Measurements from ENCODE around the gene LRBA.

The LRBA gene

DNA sequence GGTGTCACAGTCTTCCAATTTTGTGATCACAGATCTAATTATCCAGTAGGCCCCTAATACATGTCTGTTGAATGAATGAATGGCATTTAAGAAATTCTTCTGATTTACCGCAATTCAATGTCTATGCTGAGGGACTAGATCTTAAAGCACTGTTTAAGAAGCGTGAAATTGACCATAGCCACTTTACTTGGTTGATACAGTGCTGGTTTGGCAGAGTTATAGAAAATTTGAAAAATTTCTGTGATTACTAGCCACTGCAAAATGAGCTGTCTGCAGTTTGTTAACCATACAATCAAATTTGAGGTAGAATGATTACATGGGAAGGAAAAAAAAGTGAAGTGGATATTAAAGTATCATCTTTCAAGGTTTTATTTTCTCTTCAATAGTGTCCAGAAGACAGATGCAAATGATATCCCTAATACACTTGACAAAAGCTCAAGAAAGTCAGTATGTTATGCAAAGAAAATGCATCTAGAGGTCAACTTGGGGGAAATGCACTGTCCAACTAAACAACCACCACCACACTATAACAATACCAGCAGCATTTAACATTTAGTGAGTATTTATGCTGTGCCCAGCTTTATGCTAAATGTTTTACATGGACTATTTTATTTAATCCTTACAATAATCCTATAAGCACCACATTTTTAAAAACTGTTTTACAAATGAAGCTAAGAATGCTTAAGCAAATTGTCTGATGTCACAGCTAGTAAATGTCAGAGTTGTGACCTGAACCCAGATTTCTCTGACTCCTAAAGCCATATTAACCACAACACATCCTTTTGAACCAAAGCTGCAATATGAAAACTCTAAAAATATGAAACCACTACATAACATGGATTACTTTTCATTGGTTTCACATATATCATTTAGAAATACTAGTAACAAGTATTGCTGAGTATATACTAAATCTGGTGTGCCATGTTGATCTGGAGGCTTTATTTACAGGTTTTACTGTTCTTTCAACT is 651.1 kb downstream of the LRBA start:
- DNase-seq (ENCODE audit: low read depth), result no peak

DNA sequence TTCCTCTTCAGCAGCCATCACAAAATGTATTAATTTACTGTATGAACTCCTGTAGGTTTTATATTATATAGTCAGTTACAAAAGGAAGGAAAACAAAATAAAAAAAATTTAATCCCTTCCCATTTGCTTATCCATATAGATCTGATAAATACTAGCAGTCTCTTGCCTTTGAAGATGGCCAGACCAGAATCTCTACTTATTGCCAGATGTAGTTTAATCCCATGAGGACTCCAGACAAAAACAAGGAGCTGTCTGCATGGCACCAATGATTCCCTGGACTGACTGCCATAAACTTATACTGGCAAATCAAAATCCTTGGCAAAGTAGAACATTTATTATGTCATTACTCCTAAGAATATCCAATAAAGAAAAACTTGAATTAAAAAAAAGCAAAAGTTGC is 656.4 kb downstream of the LRBA start:
- DNase-seq (ENCODE audit: low read depth), result no peak

DNA sequence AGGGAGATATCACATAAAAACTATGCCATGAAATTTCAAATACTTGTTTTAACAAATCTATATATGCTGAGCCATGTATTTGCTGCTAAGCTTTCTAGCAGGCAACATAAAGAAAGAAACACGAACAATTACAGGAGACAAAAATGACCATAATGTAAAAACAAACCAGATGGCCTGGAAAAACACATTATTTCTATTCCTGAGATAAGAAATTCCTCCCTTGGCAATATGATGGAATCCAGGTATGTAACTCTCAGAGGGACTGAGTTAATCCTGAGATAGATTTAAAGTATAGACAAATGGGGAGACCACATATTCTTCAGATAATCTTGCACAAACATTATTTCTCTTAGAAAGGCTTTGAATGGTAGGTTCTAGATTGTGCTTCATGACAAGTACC is 657.3 kb downstream of the LRBA start:
- no peak for DNase-seq (ENCODE audit: low read depth)

DNA sequence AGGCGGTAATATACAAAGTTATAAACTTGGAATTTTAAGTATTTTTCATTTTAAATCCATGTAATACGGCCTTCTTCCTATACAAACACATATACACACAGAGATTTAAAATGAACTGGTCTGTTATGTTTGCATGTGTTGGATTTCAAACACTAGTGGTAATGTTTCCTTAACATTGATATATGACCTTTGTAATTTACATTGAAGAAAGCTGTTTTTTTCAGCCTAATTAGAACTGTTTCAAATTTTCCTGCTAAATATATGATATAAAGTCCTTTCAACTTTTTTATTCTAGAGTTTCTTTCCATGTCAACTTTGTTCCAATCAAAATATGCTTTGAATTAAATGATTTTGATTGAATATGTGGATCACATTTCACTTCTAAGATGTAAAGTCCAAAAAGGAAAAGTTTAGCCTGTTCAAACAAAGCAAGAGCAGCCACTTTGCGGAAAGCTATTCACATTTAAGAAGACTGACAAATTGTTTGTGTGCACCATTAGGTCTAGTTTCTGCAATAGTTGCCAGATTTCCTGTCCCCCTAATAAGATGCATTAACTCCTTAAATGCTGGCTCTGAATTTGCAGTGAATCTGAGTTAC is 659.1 kb downstream of the LRBA start:
- no peak for DNase-seq (ENCODE audit: low read depth)

DNA sequence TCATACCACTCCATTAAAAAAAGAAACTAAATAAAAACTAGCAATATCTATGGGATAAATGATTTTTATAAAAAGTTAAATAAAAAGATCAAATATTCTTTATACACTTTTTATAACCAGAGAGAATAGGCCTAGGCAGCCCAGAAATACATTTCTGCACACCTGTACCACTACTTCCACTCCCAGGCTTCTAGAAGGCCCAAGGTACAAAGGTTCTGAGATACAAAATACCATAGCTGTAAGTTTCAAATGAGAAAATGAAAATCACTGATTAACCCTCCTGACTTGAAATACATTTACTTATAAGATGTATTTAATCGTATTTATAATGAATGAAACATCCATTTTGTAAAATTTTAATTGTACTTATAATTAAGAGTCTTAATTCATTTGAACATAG is 659.7 kb downstream of the LRBA start:
- no peak for DNase-seq (ENCODE audit: low read depth)

DNA sequence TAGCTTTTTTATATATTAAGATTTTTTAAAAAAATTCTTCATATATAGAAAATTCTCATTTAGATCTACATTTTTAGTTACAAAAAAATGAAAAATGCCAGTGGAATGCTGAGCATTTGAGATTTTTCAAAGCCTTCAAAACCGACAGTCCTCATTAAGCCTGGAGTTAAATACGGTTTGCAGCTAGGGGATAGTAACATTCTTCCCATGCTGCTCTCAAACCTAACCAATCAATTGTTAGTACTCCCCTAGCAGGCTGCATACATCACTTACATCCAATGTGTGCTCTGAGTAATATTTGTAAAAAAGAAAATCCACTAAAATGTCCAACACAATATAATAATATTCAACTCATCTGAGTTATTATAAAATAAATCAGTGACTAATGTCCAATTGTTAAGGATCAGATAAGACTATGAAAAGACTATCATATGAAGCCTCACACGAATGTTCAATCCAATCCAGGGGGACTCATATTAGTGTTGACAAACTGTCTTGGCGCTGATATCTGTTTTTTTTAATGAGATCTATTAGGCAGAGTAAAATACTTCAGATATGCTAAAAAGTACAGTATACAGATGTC is 660.8 kb downstream of the LRBA start:
- no peak for DNase-seq (ENCODE audit: low read depth)

DNA sequence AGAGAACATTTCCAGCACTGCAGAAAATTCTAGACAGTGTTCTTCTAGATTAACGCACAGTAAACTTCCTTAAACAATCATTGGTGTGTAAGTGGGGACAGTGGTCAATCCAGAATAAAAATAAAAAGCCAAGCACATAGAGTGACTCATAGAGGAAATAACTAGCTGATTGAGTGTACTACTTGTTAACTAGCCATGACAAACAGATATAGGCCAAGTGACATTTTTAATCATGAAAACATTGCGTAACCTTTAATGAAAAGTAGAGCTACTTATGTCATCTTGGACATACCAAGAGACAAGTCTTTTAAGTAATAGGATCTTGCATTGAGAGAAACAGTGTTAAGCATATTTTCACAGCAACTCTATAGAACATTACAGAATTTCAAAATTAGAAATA is 667.0 kb downstream of the LRBA start:
- DNase-seq (ENCODE audit: low read depth), result no peak

DNA sequence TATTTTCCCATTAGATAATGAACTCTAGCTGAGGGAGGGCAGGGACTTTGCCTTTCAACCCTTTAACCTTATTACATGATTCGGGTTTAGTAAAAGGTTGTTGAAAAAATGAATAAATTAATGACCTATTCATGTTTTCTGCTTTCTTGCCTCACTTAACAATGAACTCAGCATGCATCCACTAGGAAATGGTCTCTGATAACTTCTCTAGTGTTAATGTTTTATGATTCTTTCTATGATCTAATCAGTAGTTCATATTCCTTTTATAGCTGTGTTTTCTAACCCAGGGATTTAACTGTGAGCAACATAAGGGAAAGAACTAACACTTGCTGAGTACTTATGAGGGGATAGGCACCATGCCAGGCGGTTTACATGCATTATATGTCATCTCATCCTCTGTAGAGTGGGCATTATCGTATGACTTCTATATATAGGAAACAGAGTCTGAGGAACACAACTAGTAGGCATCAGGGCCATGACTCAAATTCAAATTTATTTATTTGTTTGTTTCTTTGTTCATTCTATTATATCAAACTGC is 669.8 kb downstream of the LRBA start:
- DNase-seq (ENCODE audit: low read depth), result no peak

DNA sequence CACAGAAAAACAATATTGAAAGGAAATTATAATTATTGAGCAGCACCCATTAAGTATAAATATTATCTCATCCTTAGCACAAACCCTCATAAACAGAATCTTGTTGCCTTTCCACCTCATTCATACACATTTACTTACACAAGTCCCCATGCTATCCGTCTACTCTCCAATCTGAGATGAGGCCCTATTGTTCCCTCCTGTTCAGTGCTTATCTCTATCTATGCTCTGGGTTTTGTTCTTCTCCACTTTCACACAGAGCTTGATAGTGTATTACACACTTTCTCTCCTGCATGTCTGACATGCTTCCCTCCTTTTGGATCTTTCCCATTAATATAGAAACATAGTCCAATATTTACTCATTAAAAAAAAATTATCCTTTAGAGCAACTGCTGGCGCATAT is 671.3 kb downstream of the LRBA start:
- no peak for DNase-seq (ENCODE audit: low read depth)

DNA sequence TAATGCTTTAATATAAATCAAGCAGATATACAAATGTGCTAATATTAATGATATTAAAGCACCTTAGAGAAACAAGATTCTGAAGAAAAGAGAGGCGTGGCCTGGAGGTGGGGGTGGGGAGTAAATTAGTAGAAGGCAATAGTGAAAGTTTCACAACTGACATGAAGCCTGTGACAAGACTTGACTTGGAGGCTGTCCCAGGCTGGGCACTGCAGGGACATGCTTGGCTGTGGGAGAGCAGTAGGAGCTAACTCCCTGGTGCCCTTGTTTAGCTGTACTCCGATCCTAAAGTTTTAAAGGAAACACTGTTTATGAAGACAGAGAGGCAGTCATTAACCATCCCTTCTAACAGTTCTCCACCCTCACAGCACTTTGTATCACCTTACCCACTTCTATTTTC is 672.1 kb downstream of the LRBA start:
- no peak for DNase-seq (ENCODE audit: low read depth)

DNA sequence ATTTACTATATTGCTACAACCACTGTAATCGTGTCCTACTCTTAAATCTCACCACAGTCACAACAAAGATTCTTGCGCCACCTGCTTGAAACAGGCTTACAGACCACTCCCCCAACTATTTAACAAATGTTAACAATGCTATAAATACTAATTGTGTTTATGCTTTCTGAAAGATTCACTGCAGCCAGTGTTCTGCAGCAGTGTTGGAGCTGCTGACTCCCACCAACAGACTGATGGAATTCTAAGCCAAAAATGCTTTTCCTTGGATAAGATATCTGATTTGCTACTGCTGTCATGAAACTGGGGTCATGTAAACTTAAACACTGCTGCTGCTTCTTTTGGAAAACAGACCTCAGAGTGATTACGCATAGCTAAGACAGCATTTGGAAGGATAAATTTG is 677.4 kb downstream of the LRBA start:
- no peak for DNase-seq (ENCODE audit: low read depth)

DNA sequence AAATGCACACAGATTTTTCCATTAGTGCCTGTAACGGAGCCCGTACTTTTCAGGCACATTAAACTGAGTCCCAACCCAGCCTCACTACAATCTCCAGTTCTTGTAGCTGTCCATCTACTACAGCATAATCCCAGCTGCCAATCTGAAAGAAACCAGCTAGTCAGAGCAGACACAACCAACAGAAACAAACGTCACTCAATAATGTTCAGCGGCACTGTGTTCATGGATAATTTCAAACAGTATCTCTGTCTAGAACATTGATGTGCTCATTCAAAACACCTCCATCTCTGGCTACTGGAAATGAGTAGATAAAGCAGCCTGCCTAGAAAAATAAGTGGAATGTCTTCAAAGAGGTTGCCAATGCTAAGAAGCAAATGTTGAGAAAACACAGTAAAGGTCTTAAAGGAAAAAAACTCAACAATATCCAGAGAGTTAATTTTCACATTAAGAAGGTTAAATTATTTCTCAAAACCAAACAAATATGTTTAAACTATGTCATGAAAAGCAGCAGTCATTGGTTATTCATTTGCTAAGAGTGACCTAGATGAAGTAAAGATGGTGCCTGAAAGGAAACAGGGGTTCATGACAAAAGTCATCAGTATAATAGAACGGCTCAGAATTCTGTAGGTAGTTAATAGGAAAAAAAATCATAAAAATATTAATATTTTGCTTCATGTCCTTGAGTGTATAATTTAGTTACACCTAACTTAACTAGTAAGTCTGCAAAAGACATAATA is 678.2 kb downstream of the LRBA start:
- no peak for DNase-seq (ENCODE audit: low read depth)

DNA sequence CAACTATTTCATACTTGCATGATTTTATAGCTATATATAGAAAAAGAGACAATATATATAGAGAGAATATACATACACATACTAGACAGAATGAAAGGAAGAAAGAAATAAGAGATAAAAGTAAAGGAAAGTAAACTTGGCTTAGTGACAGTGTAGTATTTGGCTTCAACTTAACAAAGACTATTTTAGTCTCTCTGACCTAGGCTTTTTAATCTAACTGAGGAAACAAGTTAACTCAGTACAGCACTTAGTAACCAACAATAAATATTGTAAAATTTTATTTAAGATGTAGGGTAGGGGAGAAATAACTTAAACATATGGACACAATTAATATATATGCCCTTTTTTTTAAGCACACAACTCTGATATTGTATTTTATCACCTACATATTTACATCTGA is 682.1 kb downstream of the LRBA start:
- DNase-seq (ENCODE audit: low read depth), result no peak

DNA sequence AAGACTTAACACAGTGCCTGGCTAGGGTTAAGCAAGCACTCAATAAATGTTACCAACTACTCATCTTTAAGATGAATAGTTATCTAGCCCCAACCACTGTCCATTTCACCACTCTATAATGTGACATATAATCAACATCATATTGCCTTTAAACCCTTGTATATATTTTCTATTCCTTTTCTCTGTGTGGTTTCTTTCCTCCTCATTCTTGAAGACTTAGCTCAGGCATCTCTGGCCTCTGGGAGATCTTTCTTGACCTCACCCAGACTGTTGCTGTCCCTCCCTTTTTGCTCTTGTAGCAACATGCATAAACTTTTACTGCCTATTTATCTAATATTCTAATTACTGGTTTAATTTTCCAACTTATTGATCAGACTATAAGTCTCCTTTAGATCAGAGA is 683.0 kb downstream of the LRBA start:
- no peak for DNase-seq (ENCODE audit: low read depth)

DNA sequence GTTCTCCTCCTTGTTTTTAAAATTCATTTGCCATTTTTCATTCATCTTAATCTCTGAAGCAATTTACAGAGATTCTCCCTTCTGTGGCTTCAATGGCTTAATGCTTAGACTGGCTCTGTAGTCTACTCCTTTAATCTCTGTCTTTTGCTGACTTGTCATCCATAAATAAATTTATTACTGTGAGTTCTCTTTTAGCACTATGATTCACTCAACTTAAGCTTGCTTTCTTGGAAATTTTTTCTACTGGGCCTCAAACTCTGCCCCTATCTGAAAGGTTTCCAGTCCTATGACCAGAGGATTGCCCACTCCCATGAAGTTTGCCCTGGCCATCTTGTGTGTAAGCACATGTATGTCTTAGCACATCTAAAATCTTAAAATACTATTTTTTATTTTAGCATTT is 685.7 kb downstream of the LRBA start:
- DNase-seq (ENCODE audit: low read depth), result no peak

DNA sequence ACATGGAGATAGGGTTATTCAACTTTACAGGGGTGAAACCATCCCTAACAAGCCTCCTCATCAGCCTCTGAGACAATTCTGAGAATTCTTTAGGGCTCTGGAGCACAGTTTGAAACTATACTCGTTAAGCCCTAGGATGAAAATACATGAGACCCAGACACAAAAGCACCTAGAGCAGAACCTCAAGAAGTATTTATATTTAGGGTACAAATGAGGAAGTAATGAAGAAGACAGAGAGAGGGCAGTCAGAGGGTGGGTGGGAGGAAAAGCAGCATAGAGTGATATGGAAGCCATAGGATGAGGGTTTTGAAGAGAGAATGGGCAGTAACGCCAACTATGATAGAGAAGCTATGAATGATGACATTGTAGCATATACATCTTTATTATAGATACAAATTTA is 686.6 kb downstream of the LRBA start:
- no peak for DNase-seq (ENCODE audit: low read depth)

DNA sequence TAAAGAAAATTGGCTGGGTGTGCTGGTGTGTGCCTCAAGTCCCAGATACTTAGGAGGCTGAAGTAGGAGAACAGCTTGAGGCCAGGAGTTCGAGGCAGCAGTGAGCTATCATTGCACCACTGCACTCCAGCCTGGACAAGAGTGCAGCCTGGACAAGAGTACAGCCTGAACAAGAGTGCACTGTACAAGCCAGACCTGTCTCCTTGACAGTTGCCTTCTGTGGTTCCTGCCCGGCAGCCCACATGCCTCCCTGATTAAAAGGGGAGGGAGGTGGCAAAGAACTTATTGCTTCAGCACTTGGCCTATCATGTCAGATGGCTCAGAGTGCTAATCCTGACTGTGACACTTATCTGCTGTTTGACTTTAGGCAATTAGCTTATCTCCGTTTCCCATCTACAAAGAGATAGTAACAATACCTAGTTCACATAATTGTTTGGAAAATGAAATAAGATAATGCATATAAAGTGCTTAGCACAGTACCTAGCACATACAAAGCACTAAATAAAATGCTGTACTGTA is 687.8 kb downstream of the LRBA start:
- DNase-seq (ENCODE audit: low read depth), result no peak

DNA sequence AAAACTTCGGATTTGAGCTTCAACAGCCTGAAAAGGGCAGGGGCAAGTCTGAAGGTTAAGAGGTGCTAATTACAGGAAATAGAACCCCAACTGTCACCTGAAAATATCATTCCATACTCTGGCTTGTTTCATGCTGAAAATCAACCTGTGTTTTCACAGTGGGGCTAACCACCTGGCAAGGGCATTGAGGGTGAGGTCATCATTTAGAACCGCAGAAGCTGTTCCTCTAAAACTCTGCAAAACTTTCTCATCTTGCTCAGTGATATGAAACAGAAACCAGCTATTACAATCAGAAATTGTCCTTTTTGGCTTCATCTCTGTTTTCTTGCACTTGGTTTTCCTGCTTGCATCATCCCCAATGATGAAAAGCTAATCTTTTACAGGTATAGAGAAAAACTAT is 689.2 kb downstream of the LRBA start:
- DNase-seq (ENCODE audit: low read depth), result no peak

DNA sequence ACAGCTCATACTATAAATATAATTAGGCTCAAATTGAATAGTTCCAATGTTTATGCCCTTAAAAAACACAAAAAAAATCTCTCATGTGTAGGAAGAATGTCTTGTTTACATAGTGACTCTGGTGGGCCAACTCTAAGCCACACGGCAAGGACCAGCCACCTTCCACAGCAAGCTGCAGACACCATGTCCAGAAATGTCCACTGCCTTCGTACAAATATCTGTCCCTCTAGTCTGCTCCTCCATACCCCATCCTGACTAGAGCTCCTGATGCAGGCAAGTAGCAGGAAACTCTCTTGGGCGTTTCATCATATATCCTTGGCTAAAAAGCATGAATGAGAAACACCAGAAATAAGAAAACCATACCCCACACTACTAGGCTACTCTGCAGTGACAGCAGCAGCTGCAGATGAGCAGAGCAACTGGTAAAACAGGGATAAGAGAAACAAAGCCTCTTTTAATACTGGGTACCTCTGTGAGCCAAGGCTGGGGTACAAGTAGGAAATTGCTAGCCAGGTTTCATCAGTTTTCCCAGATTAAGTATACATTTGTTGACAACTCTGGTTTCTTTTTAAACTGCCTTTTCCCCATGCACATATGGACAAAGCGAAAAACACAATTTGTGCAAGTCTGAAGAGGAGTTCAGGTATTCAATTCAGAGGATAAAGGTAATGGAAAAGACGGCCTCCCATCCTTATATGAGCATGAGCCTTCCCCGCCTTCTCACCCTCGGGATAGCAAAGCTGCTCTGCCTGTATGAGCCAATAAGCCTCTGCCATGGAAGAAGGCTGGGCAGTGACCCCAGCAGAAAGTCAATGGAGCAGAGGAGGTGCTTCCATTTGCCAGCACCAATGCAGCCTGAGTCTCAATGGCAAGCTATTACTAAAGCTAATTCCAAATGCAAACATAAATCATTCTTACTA is 691.4 kb downstream of the LRBA start:
- DNase-seq (ENCODE audit: low read depth), result no peak

DNA sequence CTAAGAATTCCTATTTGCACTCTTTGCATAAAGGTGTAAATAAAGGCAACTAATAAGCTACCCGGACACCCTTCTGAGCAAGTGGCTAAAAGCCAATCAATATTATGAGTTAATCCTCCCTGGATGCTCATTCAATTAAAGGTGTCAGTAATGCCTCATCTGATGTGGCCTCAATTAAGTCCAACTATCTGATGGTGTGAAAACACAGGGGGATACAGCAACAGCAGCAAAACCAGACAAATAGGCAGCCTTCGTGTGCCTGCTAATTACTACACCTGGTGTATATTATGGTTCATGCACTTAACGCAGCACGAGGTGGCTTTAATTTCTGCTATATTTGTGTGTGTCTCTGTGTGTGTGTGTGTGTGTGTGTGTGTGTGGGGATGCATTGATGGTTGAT is 692.4 kb downstream of the LRBA start:
- no peak for DNase-seq (ENCODE audit: low read depth)

DNA sequence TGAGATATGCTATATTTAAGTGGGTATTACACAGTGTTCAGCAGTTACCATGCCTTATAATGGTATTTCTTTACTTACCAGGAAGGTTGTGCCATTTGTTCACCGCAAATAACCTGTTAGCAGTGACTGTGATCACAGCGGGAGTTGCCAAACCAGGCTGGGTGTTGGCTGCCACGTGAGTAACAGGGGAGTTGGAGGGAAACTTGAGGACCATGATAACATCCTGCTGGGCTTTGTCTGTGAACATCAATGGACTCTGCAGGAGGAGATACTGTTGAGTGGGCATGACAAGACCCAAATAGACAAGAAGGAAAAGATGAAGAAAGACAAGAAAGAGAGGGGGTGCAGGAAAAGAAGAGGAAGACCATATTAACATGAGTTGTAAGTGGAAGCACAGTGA is 694.0 kb downstream of the LRBA start:
- DNase-seq (ENCODE audit: low read depth), result no peak
